Measurements from ENCODE around the gene EIF2B1. TPM values are rescaled to one million over a fixed set of nuclear protein-coding genes. Genes with fewer than 3 reads are reported as not detected.

The EIF2B1 gene
- total RNA-seq (100 to 1,000 TPM; 136 to 138 TPM), polyA plus RNA-seq (ENCODE audit: insufficient read depth, low read depth, low replicate concordance) (39.2 TPM)
- long read RNA-seq, donor 1, transcript EIF2B1-201 (9 exons, 2,477 nt), result major isoform, 26 of 92 reads
- long read RNA-seq, donor 1, transcript EIF2B1-204 (5 exons, 1,768 nt), result minor isoform, 5 of 92 reads
- long read RNA-seq, donor 1, partial matches to known transcripts, result 56 of 92 reads
- long read RNA-seq, donor 1, other reads (novel, unspliced or antisense), result 0 of 92 reads
- long read RNA-seq, donor 2, transcript EIF2B1-201 (9 exons, 2,477 nt), result major isoform, 17 of 18 reads
- long read RNA-seq, donor 2, partial matches to known transcripts, result 0 of 18 reads
- long read RNA-seq, donor 2, other reads (novel, unspliced or antisense), result 0 of 18 reads

GRCh38 chr12:123633379-123634141 lies at the start of gene EIF2B1, which contains the start of gene GTF2H3:
EIF2B1 (minus strand) TSS chr12:123633686; CDS start chr12:123633557, 129 bp downstream.
GTF2H3 (plus strand) TSS chr12:123633829; CDS start chr12:123633860, 31 bp downstream.
- TF ChIP-seq CTCF (IDR thresholded peaks at IDR 0.05) (peak in 1 of 3 experiments; percentile 9), POLR2A (IDR thresholded peaks at IDR 0.05) (no peak)
- peak within 1 kb of the TSS; percentile 75 to 89 for H3K4me3 ChIP-seq
- H3K4me1 ChIP-seq, result peaks cover 11% of the 10 kb centered on the region
- no peaks in the 10 kb centered on the region for H3K27me3 ChIP-seq
- H3K27ac ChIP-seq, result peak within 1 kb of the TSS; percentile 27 to 32
- intact Hi-C loops (cut with DNase I; ENCODE audit: low total_unique reads), result no loop called here
- 0% methylated on average over 18 to 52 of the region's 52 CpGs for WGBS, 2 donors
- no peaks in the 10 kb centered on the region for H3K36me3 ChIP-seq (ENCODE audit: low read depth, missing control alignments)
- DNase-seq, result peak; percentile 98
- no peaks in the 10 kb centered on the region for H3K9me3 ChIP-seq

- no peak for TF ChIP-seq CTCF (IDR thresholded peaks at IDR 0.05)
- no peak for TF ChIP-seq POLR2A (IDR thresholded peaks at IDR 0.05)
- Histone ChIP-seq H3K27me3 (no peaks in the 10 kb centered on the region), H3K9me3 (no peaks in the 10 kb centered on the region), H3K27ac (no peak overlapping the region), H3K4me1 (no peaks in the 10 kb centered on the region), H3K4me3 (no peak overlapping the region), H3K36me3 (ENCODE audit: low read depth, missing control alignments) (no peaks in the 10 kb centered on the region)
- WGBS, 2 donors, result 87 to 90% methylated on average over 2 of the region's 2 CpGs
- no peak for DNase-seq
- intact Hi-C loops (cut with DNase I; ENCODE audit: low total_unique reads), result no loop called here
Observed at GRCh38 chr12:123681605-123682004, 48.1 kb upstream of the EIF2B1 start.

- Histone ChIP-seq H3K27ac (no peak overlapping the region), H3K36me3 (ENCODE audit: low read depth, missing control alignments) (no peaks in the 10 kb centered on the region)
- intact Hi-C loops (cut with DNase I; ENCODE audit: low total_unique reads), result no loop called here
Observed at GRCh38 chr12:123678981-123679380, 45.5 kb upstream of the EIF2B1 start.

GRCh38 chr12:123676616-123677320 lies 43.3 kb upstream of the EIF2B1 start:
- Histone ChIP-seq H3K27ac (no peak overlapping the region), H3K27me3 (no peaks in the 10 kb centered on the region), H3K36me3 (ENCODE audit: low read depth, missing control alignments) (no peaks in the 10 kb centered on the region), H3K4me3 (no peak overlapping the region), H3K9me3 (no peaks in the 10 kb centered on the region), H3K4me1 (no peaks in the 10 kb centered on the region)
- no peak for TF ChIP-seq POLR2A (IDR thresholded peaks at IDR 0.05)
- TF ChIP-seq CTCF (IDR thresholded peaks at IDR 0.05), result no peak
- WGBS, 2 donors, result 82 to 92% methylated on average over 8 to 9 of the region's 9 CpGs
- DNase-seq, result no peak
- intact Hi-C loops (cut with DNase I; ENCODE audit: low total_unique reads), result no loop called here

More at GRCh38 chr12:123678981-123679380, 45.5 kb upstream of the EIF2B1 start:
- TF ChIP-seq CTCF (IDR thresholded peaks at IDR 0.05), result no peak
- TF ChIP-seq POLR2A (IDR thresholded peaks at IDR 0.05), result no peak
- no peaks in the 10 kb centered on the region for H3K4me1 ChIP-seq
- no peaks in the 10 kb centered on the region for H3K9me3 ChIP-seq
- DNase-seq, result no peak
- no peak overlapping the region for H3K4me3 ChIP-seq
- WGBS, 2 donors, result 96 to 98% methylated on average over 10 of the region's 10 CpGs
- no peaks in the 10 kb centered on the region for H3K27me3 ChIP-seq
